ENCODE results near the gene PGAP3. TPM values are rescaled to one million over a fixed set of nuclear protein-coding genes. Genes with fewer than 3 reads are reported as not detected.

The PGAP3 gene
- total RNA-seq, 1 donor, result 27.7 TPM

DNA sequence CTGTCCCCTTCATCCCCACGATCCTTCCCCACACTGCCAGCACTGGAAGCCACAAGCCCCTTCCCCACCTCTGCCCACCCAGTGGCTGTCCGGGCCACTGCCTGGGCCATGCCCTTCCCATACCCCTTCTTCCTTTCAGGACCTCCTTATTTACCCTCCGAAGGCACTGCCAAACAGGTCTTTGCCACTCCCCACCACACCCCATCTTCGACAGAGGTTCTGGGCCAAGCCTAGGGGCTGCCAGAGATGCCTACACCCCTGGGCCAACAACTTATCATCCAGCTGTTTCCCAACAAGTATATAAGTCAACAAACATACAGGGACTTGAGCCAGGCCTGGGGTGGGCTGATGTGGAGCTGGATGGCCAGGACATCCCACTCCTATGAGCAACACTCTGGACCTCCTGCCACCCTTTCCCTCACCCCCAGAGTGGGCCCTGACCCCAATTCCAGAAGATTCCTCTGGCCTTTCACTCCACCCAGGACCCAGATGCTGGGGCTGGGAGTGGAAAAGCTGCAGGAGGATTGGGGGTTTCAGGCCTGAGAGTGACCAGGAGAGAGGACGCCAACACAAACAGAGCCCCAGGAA lies 62.6 kb downstream of the PGAP3 start:
- no peak for DNase-seq (ENCODE audit: low read depth in 2 of 3, low spot score in 2 of 3)

DNA sequence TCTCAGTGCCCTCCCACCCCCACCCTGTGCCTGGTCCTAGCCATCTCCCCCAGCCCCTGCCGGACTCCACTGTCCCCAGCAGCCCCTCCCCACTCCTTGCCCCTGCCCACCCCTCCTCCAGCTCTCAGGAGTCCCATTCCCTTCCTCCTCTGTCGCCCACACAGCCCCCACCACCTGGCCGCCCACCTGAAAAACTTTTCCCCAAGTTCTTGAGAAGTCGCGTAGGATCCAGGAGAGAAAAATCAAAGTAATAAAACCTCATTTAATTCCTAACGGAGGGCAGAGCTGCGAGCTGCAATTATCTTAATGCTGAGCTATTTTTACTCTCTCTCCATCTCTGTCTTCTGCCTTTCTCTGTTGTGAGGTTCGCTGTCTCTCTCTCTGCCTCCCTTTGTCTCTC lies 63.5 kb downstream of the PGAP3 start:
- DNase-seq (ENCODE audit: low read depth in 2 of 3, low spot score in 2 of 3), result no peak

DNA sequence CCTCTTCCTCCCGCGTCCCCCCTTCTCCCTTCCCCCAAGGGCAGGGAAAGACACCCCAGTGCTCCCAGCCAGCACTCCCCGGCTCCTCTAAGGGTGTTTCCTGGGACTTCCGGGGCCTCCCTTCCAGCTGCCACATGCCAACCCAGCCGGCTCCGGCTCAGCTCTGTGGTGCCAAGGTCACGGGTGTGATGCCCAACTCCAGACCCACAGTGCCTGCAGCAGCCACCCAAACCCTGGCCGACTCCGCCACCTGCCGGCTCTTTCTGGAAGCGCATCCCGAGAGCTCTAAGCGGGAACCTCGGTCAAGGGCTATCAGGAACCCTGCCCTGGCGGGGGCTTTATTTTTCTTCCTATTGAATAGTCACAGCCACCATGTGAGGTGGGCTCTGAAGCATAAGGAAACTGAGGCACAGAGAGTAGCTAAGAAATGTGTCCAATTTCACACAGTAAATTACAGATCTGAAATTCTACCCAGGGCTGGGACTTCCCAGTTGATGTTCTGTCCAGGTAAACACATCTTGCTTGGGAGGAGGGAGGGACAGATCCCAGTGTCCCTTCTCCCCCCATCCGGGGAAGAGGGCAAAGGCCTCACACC lies 64.4 kb downstream of the PGAP3 start:
- DNase-seq (ENCODE audit: low read depth in 2 of 3, low spot score in 2 of 3), result peak; percentile 63 to 83 (median 74)

DNA sequence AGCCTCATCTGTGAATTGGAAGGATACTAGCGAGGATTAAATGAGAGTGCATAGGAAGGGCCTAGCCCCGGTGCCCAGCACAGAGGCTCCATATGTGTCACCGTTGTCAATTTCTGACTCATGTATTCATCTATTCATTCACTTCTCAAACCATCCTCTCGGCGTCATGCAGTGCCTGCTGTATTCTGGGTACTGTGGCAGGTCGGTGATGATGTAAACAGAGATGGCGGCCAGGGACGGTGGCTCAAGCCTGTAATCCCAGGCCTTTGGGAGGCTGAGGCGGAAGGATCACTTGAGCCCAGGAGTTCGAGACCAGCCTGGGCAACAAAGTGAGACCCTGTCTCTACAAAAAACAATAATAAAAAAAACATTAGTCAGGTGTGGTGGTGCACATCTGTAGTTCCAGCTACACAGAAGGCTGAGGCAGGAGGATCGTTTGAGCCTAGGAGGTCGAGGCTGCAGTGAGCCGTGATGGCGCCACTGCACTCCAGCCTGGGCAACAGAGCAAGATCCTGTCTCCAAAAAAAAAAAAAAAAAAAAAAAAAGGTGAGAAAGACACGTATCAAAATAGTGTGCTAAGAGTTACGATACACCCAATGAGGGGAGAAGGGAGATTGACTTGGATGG lies 65.4 kb downstream of the PGAP3 start:
- no peak for DNase-seq (ENCODE audit: low read depth in 2 of 3, low spot score in 2 of 3)

DNA sequence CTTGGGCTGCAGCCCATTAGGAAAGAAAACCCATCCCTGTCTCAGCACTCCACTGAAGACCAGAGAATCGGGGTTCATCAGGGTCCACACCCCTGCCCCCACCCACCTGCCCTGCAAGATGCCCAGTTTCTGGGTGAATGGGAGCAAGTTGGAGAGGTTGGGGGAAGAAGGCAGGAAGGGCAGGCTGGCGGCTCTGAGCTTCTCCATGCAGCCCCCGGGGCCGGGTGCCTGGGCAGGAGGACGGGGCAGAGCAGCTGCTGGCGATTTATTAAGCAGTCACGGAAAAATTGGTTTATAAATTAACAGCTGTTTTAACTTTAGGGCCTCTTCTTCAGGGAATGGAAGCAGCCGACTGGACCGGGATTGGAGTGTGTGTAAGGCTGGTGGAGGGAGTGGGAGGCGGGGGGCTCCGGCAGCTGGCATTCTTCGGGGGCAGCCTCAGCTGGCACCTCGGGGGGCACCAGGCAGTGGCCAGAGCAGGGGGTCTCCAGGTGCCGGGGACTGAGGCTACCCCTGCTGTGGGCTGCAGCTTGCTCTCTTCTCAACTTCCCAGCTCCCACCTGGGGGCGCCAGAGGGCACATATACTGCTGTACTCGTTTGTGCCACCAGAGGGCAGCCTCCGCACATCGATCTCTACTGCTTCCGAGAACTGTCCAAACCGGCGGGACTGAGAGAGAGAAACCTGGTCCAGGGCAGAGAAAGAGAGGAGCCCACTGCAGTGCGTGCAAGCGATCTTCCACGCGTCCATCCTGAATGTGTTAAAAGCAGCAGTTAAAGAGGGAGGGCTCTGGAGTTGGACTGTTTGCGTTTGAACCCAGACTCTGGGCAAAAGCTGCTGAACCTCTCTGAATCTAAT lies 66.1 kb downstream of the PGAP3 start:
- peak; percentile 74 to 92 (median 89) for DNase-seq (ENCODE audit: low read depth in 2 of 3, low spot score in 2 of 3)

Small RNAs within 50 kb of the gene (small RNA-seq; reads per million reads assigned to genes)
- gene MIR4728, result not detected

Other genes starting within 250 kb of the PGAP3 start
- 17.8 TPM for gene MED1, start 236.8 kb downstream of the PGAP3 start, total RNA-seq
- 32.6 TPM for gene CDK12, start 226.6 kb downstream of the PGAP3 start, total RNA-seq
- gene NEUROD2, start 80.1 kb downstream of the PGAP3 start, total RNA-seq, result not detected
- not detected for gene PPP1R1B, start 61.1 kb downstream of the PGAP3 start, total RNA-seq
- gene STARD3, start 50.9 kb downstream of the PGAP3 start, total RNA-seq, result 47.1 TPM
- gene TCAP, start 22.7 kb downstream of the PGAP3 start, total RNA-seq, result 0.81 TPM
- 3.8 TPM for gene PNMT, start 19.6 kb downstream of the PGAP3 start, total RNA-seq
- 7.5 TPM for gene ERBB2, start 12.0 kb upstream of the PGAP3 start, total RNA-seq
- 16.7 TPM for gene MIEN1, start 42.5 kb upstream of the PGAP3 start, total RNA-seq
- not detected for gene GRB7, start 49.9 kb upstream of the PGAP3 start, total RNA-seq
- 0.81 TPM for gene IKZF3, start 176.3 kb upstream of the PGAP3 start, total RNA-seq
- not detected for gene ZPBP2, start 180.1 kb upstream of the PGAP3 start, total RNA-seq
- 2.2 TPM for gene GSDMB, start 230.6 kb upstream of the PGAP3 start, total RNA-seq
- gene ORMDL3, start 239.5 kb upstream of the PGAP3 start, total RNA-seq, result 39.3 TPM
- gene LRRC3C, start 239.7 kb upstream of the PGAP3 start, total RNA-seq, result under 0.01 TPM